Hematopoietic multipotent progenitor cell treated with erythropoietin and hydrocortisone succinate and interleukin-3 and kit ligand, for 17 days (in vitro differentiated cells): Measurements from ENCODE around the gene CATSPERD.
"Not testable (repeated sequence)": the region's sequence is repeated elsewhere in the genome, so short reads cannot be mapped to it uniquely, and the experiment has no call there.

Experiments used
- DNase-seq: peaks from one replicate; pipeline ENCODE4 v3.0.0-alpha.2; 2015; ENCODE audit warnings: low spot score

Gene CATSPERD

DNA sequence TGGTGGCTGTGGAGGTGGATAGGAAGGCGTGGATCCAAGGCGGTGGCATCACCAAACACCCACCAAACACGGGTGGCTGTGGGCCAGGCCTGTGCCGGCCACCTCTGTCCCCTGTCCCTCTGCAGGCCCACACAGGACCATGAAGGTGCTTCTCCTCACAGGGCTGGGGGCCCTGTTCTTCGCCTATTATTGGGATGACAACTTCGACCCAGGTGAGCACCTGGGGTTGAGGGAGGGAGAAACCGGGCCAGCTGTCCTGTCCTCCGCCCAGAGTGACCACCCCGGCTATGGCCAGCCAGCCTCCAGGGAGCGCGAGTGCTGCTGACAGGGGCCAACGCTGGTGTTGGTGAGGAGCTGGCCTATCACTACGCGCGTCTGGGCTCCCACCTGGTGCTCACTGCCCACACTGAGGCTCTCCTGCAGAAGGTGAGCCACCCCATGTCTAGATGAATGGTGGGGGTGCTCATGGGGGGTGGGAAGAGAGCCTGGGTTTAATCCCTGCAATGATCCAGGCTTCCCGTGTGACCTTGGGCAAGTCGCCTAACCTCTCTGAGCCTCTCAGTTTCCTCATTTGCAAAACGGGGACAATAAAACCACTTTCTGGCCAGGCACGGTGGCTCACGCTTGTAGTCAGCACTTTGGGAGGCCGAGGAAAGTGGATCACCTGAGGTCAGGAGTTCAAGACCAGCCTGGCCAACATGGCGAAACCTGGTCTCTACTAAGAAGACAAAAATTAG is 35.6 kb upstream of the CATSPERD start:
- no peak for DNase-seq

DNA sequence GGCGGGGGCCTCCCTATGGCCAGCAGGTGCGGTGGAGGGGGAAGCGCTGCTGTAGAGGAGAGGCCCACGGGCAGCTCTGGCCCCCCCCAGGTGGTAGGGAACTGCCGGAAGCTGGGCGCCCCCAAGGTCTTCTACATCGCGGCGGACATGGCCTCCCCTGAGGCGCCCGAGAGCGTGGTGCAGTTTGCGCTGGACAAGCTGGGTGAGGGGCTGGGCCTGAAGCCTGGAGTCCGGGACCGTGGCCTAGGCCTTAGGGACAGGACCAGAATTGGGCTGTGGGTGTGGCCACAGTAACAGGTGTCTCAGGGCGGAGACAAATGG is 34.2 kb upstream of the CATSPERD start:
- DNase-seq = no peak

DNA sequence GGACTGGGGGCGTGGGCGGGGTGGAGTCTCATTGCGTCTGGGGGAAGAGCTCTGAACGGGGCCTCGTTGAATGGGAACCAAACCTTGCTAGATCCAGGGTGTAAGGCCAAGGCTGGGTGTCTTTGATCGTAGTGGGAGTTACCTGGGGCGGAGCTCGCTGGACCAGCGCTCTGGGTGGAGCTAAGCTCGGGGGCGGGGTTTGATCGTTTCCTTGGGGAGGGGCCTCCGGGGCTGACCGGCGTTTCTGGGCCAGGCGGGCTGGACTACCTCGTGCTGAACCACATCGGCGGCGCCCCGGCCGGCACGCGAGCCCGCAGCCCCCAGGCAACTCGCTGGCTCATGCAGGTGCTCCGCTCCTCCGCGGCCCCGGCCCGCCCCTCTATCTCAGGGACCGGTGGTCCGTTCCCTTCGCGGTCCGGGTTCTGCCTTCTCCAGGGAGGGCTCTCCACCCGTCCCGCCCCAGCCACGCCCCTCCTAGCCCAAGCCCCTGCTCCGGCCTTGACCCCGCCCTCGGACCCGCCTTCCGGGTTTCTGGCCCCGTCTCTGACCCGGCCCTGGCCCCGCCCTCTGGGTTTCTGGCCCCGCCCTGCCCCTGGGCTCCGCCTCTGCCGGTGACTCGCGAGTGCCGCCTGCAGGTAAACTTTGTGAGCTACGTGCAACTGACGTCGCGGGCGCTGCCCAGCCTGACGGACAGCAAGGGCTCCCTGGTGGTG is 33.6 kb upstream of the CATSPERD start:
- peak; percentile 97 for DNase-seq

DNA sequence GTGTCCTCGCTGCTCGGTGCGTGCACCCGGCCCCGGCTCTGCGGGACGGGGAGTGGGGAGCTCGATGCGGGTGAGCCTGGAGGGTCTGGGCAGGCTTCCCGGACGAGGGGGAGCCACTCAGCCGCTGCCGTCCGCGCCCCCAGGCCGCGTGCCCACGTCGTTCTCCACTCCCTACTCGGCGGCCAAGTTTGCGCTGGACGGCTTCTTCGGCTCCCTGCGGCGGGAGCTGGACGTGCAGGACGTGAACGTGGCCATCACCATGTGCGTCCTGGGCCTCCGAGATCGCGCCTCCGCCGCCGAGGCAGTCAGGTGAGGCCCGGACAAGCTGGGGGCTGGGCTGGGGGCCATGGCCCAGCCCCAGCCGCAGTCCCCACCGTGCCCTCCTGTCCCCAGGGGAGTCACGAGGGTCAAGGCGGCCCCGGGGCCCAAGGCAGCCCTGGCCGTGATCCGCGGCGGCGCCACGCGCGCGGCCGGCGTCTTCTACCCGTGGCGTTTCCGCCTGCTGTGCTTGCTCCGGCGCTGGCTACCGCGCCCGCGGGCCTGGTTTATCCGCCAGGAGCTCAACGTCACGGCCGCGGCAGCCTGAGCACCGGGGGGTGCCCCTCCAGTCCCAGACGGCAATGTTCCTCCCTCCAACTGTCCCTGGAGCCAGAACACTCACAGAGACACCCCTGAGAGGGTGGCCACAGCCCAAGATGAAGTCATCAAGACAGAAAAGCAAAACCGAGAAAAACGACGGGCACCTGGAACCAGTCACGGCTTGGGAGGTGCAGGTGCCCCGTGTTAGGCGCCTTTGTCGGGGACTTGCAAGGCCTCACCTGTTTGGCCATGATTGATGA is 32.9 kb upstream of the CATSPERD start:
- no peak for DNase-seq

DNA sequence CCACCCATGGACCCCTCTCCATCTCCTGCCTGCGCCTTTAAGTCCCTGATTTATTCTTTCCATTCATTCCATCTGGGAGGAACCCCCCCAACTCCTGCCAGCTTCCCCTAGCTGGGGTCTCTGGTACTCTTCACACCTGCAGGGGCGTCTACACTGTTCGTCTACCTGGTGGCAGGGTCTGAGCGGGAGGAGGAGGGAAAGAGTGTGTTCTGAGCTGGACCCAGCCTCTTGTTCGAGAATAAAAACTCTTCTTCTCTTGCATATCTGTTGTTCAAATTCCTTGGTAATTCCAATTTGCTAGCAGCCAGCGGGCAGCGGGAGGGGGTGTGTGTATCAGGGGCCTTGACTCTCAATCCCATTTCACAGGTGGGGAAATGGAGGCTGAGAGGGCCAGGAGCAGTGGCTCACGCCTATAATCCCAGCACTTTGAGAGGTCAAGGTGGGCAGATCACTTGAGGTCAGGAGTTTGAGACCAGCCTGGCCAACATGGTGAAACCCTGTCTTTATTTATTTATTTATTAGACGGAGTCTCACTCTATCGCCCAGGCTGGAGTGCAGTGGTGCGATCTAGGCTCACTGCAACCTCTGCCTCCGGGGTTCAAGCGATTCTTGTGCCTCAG is 32.1 kb upstream of the CATSPERD start:
- DNase-seq = not testable (repeated sequence)

DNA sequence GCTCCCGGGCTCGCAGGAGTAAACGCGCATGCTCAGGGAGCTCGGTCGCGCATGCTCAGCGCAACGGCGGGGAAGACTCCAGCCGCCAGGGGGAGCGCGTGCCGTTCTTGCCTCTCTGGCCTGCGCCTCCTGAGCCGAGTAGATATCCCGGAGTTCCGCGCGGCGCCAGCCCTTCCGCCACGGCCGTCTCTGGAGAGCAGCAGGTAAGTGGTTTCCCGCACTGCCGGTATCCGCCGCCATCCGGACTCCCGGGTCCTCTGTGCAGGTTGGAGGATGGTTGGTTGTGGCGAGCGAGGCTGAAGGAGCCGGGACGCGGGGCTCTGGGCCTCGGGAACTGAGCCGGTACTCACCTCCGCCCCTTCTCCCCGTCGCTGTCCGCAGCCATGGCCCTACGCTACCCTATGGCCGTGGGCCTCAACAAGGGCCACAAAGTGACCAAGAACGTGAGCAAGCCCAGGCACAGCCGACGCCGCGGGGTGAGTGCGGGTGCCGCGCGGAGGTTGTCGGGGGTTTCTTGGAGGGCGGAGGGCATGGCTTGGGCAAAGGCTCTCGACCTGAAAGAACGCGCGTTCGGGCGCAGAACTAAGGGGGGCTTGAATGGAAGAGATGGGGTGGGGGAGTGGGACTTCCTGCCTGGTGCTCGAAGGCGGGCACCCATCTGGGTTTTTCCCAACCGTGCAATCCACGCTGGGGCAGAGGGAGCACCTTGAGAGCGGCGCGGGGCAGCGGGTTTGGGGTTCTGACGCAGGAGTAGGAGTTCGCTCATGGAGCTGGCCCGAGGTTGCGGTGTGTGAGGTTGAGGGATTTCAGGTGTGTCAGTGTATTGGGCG is 30.1 kb upstream of the CATSPERD start, which contains the start of gene RPL36:
RPL36 (plus strand) TSS at position 171 of the 830 bp plus-strand sequence; CDS start at position 384, 213 bp downstream.
- peak; percentile 99 for DNase-seq

DNA sequence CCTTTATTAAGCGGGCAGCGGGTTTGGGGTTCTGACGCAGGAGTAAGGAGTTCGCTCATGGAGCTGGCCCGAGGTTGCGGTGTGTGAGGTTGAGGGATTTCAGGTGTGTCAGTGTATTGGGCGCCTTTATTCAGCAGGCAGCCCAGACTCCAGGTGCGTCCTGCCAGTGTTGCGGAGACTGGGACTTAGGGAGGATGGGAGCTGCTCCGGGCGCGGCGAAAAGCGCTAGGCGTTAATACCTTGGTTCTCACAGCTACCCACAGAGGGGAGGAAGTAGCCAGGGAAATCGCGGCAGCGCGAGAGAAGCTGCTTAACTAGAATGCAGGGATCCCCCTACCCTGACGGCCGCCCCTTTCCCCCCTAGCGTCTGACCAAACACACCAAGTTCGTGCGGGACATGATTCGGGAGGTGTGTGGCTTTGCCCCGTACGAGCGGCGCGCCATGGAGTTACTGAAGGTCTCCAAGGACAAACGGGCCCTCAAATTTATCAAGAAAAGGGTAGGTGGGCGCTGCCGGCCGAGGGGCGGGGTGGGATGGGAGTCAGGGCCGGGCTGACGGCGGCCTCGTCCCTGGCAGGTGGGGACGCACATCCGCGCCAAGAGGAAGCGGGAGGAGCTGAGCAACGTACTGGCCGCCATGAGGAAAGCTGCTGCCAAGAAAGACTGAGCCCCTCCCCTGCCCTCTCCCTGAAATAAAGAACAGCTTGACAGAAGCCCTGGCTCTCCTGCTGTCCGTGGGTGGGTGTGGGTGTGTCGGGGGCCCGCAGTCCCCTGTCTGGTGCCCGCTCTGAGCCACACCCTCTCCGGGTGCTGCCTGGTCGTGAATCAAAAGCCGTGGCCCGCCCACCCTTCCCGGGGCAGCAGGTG is 29.2 kb upstream of the CATSPERD start:
- DNase-seq = no peak

DNA sequence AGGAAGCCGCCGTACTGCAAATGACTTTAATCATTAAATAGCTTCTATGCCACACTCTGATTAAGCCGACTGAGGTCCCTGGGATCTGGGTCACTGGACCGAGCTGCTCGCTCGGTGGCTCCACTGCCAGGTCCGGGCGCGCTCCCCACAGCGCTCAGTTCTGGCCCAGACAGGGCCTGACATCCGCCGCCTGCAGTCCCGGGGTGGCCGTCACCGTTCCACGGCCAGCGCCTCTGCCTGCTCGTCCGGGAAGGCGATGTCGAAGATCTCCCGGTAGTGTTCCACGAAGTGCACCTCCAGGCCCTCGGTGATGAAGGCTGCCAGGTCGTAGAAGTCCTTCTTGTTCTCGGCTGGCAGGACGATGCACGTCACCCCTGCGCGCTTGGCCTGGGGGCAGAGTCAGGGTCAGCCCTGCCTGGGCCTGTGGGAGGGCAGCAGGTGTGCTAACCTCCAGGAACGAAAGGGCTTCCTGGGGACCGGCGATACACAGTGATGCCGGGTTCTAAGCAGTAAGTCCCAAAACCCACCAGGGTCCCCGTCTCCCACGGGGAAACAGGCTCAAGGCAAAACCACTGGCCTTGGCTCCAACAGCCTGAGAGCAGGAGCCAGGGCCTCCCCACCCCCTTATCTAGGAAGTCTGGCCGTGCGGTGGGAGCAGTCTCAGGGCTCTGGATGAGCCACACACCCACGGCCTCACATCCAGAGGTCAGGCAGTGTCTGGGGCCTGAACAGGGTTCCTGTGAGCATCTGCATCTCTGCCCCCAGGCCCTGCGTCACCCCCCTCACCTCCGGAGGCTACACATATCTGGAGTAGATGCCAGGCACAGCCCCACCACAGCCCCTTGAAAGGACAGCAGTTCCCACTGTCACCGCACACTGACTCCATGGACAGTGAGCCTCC is 28.4 kb upstream of the CATSPERD start:
- no peak for DNase-seq

DNA sequence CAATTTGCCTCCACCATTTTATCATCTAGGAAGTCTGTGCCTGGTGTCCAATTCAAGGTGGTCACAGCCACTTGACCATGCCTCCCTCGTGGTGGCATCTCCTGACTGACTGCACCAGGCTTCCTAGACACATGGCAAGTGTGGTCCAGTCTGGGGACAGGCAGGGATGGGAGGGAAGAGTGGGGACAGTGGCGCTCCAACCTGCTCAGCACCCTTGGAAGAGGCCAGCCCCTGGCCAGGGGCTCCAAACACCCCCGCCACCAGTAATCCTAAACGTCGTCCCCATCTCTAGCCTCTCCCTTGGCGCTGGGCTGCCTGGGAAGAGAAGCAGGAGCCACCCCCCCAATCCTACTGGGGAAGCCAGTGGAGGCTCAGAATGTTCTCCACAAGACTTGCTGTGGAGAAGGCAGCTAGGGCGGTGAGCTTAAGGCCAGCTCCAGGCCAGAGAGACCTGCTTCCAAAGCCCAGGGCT is 27.7 kb upstream of the CATSPERD start:
- DNase-seq = no peak

DNA sequence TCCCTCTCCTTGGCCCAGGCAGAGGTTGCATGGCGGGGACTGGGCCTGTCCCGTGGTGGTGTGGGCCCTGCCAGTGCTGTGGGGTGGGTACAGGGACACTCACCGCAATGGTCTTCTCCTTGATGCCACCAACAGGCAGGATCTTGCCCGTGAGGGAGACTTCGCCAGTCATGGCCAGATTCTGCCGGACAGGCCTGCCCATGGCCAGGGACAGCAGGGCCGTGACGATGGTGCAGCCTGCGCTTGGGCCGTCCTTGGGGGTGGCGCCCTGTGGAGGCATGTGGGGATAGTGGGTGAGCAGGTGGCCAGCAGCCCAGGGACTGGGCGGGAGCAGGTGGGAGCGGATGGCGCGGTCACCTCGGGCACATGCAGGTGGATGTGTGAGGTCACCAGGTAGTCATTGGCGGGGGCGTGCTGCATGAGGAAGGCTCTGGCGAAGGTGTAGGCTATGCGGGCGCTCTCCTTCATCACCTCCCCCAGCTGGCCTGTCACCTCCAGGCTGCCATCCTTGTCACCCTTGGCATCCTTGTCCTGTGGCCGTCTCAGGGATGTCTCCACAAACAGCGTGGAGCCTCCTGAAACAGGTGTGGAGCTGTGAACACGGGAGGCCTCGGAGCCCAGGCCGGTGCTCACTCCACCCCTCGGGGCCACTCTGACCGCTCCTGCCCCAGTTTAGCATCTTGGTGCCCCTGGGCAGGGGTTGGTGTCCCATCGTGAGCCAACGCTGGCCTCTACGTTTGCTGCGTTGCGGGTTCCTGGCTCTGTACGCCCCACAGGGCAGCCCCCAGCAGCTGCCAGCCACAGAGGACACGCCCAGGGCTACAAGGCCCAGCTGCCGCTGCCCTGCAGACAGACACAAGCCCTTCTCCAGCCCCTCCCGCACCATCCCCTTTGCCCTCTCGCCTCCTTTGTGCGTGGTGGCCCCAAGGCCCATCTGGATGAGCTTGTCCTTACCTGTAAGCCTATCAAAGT is 27.0 kb upstream of the CATSPERD start:
- DNase-seq = no peak

DNA sequence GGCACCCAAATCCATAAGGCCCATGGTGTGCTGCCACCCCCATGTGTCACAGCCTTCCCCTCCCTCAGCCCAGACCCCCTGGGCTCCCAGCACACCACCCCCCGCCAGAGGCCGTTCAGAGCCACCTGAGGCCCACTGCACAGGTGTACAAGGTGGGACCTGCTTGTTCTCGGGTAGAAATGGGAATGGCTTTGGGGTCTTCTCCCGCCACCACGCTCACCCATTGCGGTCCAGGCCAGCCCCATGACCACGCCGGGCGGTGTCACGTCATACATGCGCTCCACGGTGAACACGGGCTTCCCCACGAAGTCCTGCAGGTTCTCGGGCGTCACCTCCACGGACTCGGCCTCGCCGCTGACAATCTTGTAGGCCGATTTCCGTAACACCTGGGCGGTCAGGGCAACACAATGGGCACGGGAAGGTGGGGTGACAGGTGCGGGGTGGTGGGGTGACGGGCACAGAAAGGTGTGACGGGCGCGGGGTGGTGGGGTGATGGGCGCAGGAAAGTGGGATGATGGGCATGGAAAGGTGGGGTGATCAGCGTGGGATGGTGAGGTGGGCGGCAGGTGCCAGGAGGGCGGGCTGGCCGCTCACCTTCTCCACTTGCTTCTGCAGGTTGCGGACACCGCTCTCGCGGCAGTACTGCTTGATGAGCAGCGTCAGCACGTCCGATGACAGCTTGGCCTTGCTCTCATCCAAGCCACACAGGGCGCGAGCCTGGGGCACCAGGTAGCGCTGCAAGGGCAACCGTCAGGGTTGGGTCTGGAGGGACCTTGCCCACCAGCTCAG is 26.1 kb upstream of the CATSPERD start:
- no peak for DNase-seq

DNA sequence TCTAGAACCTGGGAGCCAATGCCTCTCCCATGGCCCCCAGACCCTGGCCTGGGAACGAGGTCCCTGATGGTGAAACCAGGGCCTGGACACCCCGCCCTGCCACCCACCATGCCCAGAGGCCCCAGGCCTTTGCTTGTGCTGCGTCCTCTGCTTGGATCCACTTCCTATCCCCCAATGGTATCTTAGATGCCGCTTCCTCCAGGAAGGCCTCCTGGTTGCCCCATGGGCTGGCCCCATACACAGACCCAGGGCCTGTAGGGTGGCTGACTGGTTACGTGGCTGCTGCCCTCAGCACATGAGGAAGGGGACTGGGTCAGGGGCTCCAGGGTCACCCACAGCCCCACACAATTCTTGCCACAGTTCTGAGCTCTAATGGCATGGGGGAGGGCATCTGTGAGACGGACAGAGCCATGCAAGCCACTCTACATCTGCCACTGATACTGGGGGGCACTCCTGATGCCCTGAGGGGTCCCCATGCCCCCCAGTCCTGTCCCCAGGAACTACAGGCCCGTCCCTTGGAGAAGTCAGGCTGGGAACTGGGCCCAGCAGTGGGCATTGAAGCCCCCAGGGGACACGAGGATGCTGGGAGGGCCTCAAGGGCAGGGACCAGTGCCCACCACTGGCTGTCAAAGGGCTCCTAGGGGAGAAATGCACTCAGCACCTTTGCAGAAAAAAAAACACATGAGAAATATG is 25.3 kb upstream of the CATSPERD start:
- no peak for DNase-seq

DNA sequence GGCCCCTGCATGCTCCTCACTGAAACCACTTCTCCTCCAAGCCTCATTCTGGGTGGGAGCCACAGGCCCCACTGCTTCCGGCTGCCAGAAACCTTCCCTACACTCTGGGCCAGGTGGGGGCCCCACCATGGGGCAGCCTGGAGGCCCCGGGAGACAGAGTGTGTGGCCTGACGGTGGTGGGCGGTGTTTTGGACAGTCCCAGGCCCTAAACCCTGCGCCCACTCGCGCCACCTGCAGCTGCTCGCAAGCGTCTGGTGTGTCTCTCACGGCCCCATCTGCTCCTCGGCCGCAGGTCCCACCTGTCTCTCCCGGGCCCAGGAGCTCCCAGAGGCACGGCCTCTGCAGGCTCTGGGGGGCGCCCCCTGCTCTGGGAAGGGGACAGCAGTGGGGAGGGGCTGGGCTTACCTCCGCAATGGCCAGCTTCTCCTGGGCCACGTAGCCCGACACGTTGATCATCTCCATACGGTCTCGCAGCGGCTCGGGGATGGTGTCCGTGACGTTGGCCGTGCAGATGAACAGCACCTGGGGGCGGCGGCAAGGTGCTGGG is 24.7 kb upstream of the CATSPERD start:
- DNase-seq = no peak

DNA sequence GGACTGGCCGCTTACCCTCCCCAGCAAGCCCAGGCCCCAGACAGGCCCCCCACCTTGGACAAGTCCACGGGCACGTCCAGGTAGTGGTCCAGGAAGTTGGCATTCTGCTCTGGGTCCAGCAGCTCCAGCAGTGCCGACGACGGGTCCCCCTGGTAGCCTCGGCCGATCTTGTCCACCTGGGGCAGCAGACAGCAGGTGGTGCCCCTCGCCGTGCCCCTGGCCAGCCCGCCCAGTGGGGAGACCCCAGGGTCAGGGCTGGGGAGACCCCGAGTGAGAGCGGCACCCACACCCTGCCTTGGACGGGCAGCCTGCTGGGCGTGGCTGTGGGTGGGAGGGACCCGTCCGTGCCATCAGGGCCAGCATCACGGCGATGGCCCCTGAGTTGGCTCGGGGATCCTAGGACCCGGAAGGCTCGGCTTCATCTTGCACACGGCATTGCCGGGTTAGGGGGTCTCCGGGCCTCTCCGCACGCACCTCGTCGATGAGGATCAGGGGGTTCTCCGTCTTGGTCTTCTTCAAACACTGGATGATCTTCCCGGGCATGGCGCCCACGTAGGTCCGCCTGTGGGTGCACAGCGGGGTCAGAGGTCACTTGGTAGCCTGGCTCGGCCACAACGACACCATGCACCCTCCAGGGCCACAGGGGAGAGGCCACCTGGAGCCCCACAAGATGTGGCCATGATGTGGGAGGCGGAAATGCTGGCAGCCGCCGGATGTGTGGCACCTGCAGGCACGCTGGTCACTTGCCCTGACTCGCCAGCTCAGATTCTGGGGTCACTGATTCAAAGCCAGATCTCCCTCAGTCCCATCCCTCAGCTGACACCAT is 24.0 kb upstream of the CATSPERD start:
- no peak for DNase-seq
